Measurements from ENCODE around the gene RRAS2.

The RRAS2 gene

DNA sequence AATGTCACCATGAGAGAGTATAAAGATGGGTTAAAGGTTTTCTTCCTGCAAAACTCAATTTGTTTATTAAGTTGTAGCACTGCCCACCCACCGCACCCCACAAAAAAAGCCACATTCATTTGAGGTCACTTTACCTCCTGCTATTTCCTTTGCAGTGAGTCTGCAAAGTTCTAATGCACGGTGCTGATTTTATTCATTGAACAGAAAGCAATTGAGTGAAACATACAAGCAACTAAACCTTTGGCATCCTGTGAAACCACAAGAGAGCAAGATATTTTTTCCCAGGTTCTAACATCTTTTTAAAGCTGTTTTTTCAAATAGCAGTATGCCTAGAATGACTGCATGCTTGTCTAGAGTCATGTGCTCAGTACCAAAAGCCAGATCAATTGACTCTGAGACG, 39.0 kb downstream of the RRAS2 start:
- no peaks in the 10 kb centered on the region for H3K79me1 ChIP-seq (ENCODE audit: low read length)
- no CpG with 5 or more reads among the region's 3 CpGs for WGBS (ENCODE audit: extremely low coverage, insufficient coverage, insufficient read length)
- H3K27me3 ChIP-seq (ENCODE audit: insufficient read depth, low read length): no peaks in the 10 kb centered on the region
- no peak overlapping the region for H4K8ac ChIP-seq (ENCODE audit: low read depth, low read length)
- H2AK5ac ChIP-seq (ENCODE audit: low read length): no peak overlapping the region
- peak; percentile 0 to 35 for DNase-seq
- no peak overlapping the region for H2BK12ac ChIP-seq (ENCODE audit: low read length)
- H3K4me2 ChIP-seq (ENCODE audit: low read length): no peak overlapping the region
- H3K27ac ChIP-seq (ENCODE audit: low read depth, low read length): no peak overlapping the region
- H3K36me3 ChIP-seq (ENCODE audit: control insufficient read depth in 1 of 2, insufficient read depth in 2 of 2, low read length in 2 of 2): no peaks in the 10 kb centered on the region
- no peak overlapping the region for H2BK120ac ChIP-seq (ENCODE audit: insufficient read depth, low read length, poor library complexity)
- no peaks in the 10 kb centered on the region for H3K9me3 ChIP-seq (ENCODE audit: insufficient read depth, low read depth, low read length)
- no peak overlapping the region for H2AFZ ChIP-seq (ENCODE audit: insufficient read depth, low read length, poor library complexity)
- no peaks in the 10 kb centered on the region for H3K79me2 ChIP-seq (ENCODE audit: control insufficient read depth, insufficient read depth, low read length, poor library complexity)
- H3K9ac ChIP-seq (ENCODE audit: low read length): no peak overlapping the region
- no peak overlapping the region for H3K14ac ChIP-seq (ENCODE audit: low read length)
- no peak overlapping the region for H3K4me3 ChIP-seq (ENCODE audit: low read depth, low read length)
- H4K12ac ChIP-seq (ENCODE audit: low read depth, low read length): no peak overlapping the region
- H3K18ac ChIP-seq (ENCODE audit: low read length): no peak overlapping the region
- H2BK5ac ChIP-seq (ENCODE audit: low read depth, low read length, poor library complexity): no peak overlapping the region
- no peak overlapping the region for H3K4ac ChIP-seq (ENCODE audit: low read depth, low read length)
- H3K23ac ChIP-seq (ENCODE audit: low read length): no peak overlapping the region
- H4K91ac ChIP-seq (ENCODE audit: low read depth, low read length): no peak overlapping the region
- no peaks in the 10 kb centered on the region for H3K4me1 ChIP-seq (ENCODE audit: control insufficient read depth in 1 of 2, insufficient read depth in 2 of 2, low read length in 2 of 2)

- no CpG with 5 or more reads among the region's 1 CpG for WGBS (ENCODE audit: extremely low coverage, insufficient coverage, insufficient read length)
These were observed 40.4 kb downstream of the RRAS2 start for GRCh38 chr11:14318581-14318981.

DNA sequence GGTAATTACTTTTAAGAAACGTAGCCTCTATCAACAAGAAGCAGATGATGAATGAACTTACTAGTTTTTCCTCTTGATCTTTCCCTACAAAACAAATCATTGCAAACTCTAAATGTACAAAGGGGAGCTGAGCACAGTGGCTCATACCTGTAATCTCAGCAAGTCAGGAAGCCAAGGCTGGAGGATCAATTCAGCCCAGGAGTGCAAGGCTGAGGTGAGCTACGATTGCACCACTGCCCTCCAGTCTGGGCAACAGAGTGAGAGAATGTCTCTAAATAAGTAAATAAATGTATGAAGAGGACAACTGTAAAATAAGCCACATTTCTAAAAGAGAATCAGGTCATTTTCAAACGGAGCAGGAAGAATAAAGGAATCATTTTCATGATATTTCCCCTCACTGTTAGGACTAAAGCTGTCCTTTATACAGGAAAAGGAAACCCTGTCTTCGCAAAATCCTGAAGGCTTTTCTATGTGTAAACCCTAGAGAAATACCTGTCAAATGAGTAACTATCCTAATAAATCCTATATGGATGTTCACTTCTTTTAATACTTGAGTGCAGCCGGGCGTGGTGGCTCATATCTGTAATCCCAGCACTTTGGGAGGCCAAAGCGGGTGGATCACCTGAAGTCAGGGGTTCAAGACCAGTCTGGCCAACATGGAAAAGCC, 41.2 kb downstream of the RRAS2 start:
- Histone ChIP-seq H3K27ac (ENCODE audit: low read depth, low read length) (no peak overlapping the region), H2AFZ (ENCODE audit: insufficient read depth, low read length, poor library complexity) (no peak overlapping the region), H3K4ac (ENCODE audit: low read depth, low read length) (no peak overlapping the region), H3K18ac (ENCODE audit: low read length) (no peak overlapping the region), H3K36me3 (ENCODE audit: control insufficient read depth in 1 of 2, insufficient read depth in 2 of 2, low read length in 2 of 2) (no peaks in the 10 kb centered on the region), H3K4me2 (ENCODE audit: low read length) (no peak overlapping the region), H2BK5ac (ENCODE audit: low read depth, low read length, poor library complexity) (no peak overlapping the region), H3K79me2 (ENCODE audit: control insufficient read depth, insufficient read depth, low read length, poor library complexity) (no peaks in the 10 kb centered on the region), H2BK12ac (ENCODE audit: low read length) (no peak overlapping the region), H2AK5ac (ENCODE audit: low read length) (no peak overlapping the region), H3K23ac (ENCODE audit: low read length) (no peak overlapping the region), H3K4me1 (ENCODE audit: control insufficient read depth in 1 of 2, insufficient read depth in 2 of 2, low read length in 2 of 2) (no peaks in the 10 kb centered on the region), H4K12ac (ENCODE audit: low read depth, low read length) (no peak overlapping the region), H4K91ac (ENCODE audit: low read depth, low read length) (no peak overlapping the region), H2BK120ac (ENCODE audit: insufficient read depth, low read length, poor library complexity) (no peak overlapping the region), H3K79me1 (ENCODE audit: low read length) (no peaks in the 10 kb centered on the region), H3K27me3 (ENCODE audit: insufficient read depth, low read length) (no peaks in the 10 kb centered on the region), H3K9ac (ENCODE audit: low read length) (no peak overlapping the region), H4K8ac (ENCODE audit: low read depth, low read length) (no peak overlapping the region), H3K4me3 (ENCODE audit: low read depth, low read length) (no peak overlapping the region), H3K9me3 (ENCODE audit: insufficient read depth, low read depth, low read length) (no peaks in the 10 kb centered on the region), H3K14ac (ENCODE audit: low read length) (no peak overlapping the region)
- no CpG with 5 or more reads among the region's 7 CpGs for WGBS (ENCODE audit: extremely low coverage, insufficient coverage, insufficient read length)
- DNase-seq: no peak

More at GRCh38 chr11:14318581-14318981, 40.4 kb downstream of the RRAS2 start:
- H3K36me3 ChIP-seq (ENCODE audit: control insufficient read depth in 1 of 2, insufficient read depth in 2 of 2, low read length in 2 of 2): no peaks in the 10 kb centered on the region
- no peak overlapping the region for H4K8ac ChIP-seq (ENCODE audit: low read depth, low read length)
- no peaks in the 10 kb centered on the region for H3K4me1 ChIP-seq (ENCODE audit: control insufficient read depth in 1 of 2, insufficient read depth in 2 of 2, low read length in 2 of 2)
- H3K4ac ChIP-seq (ENCODE audit: low read depth, low read length): no peak overlapping the region
- H3K14ac ChIP-seq (ENCODE audit: low read length): no peak overlapping the region
- H2AFZ ChIP-seq (ENCODE audit: insufficient read depth, low read length, poor library complexity): no peak overlapping the region
- no peaks in the 10 kb centered on the region for H3K79me1 ChIP-seq (ENCODE audit: low read length)
- no peak overlapping the region for H4K91ac ChIP-seq (ENCODE audit: low read depth, low read length)
- H3K4me2 ChIP-seq (ENCODE audit: low read length): no peak overlapping the region
- no peak overlapping the region for H2BK120ac ChIP-seq (ENCODE audit: insufficient read depth, low read length, poor library complexity)
- H3K18ac ChIP-seq (ENCODE audit: low read length): no peak overlapping the region
- no peak overlapping the region for H3K27ac ChIP-seq (ENCODE audit: low read depth, low read length)
- H3K79me2 ChIP-seq (ENCODE audit: control insufficient read depth, insufficient read depth, low read length, poor library complexity): no peaks in the 10 kb centered on the region
- H2BK5ac ChIP-seq (ENCODE audit: low read depth, low read length, poor library complexity): no peak overlapping the region
- H3K23ac ChIP-seq (ENCODE audit: low read length): no peak overlapping the region
- DNase-seq: peak in 1 of 2 donors; percentile 7
- H2BK12ac ChIP-seq (ENCODE audit: low read length): no peak overlapping the region
- no peaks in the 10 kb centered on the region for H3K9me3 ChIP-seq (ENCODE audit: insufficient read depth, low read depth, low read length)
- H3K9ac ChIP-seq (ENCODE audit: low read length): no peak overlapping the region
- H3K27me3 ChIP-seq (ENCODE audit: insufficient read depth, low read length): no peaks in the 10 kb centered on the region
- H2AK5ac ChIP-seq (ENCODE audit: low read length): no peak overlapping the region
- no peak overlapping the region for H4K12ac ChIP-seq (ENCODE audit: low read depth, low read length)
- H3K4me3 ChIP-seq (ENCODE audit: low read depth, low read length): no peak overlapping the region

DNA sequence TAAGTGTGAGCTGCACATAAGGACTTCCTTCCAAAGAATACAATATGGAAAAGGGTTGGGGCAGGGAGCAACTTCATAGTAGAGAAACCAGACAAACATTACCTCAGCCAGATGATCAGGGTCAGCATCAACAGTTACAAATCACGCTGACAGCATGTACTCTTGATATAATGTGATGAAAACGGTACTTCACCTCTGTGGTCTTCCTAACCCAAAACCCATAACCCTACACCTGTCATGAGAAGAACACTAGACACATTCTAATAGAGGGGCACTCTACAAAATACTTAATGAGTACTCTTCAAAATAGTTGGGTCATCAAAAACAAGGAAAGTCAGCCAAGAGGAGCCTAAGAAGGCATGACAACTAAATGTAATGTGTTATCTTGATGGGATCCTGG, 43.9 kb downstream of the RRAS2 start:
- H2AFZ ChIP-seq (ENCODE audit: insufficient read depth, low read length, poor library complexity): no peak overlapping the region
- H3K9me3 ChIP-seq (ENCODE audit: insufficient read depth, low read depth, low read length): no peaks in the 10 kb centered on the region
- no peak overlapping the region for H2BK5ac ChIP-seq (ENCODE audit: low read depth, low read length, poor library complexity)
- no peak overlapping the region for H4K8ac ChIP-seq (ENCODE audit: low read depth, low read length)
- no peak overlapping the region for H2BK120ac ChIP-seq (ENCODE audit: insufficient read depth, low read length, poor library complexity)
- H2AK5ac ChIP-seq (ENCODE audit: low read length): no peak overlapping the region
- no peak overlapping the region for H3K4me2 ChIP-seq (ENCODE audit: low read length)
- H3K36me3 ChIP-seq (ENCODE audit: control insufficient read depth in 1 of 2, insufficient read depth in 2 of 2, low read length in 2 of 2): no peaks in the 10 kb centered on the region
- H3K18ac ChIP-seq (ENCODE audit: low read length): no peak overlapping the region
- WGBS (ENCODE audit: extremely low coverage, insufficient coverage, insufficient read length): no CpG with 5 or more reads among the region's 2 CpGs
- no peak overlapping the region for H3K4ac ChIP-seq (ENCODE audit: low read depth, low read length)
- peaks cover 2% of the 10 kb centered on the region for H3K79me2 ChIP-seq (ENCODE audit: control insufficient read depth, insufficient read depth, low read length, poor library complexity)
- H4K91ac ChIP-seq (ENCODE audit: low read depth, low read length): no peak overlapping the region
- H3K27ac ChIP-seq (ENCODE audit: low read depth, low read length): no peak overlapping the region
- no peaks in the 10 kb centered on the region for H3K27me3 ChIP-seq (ENCODE audit: insufficient read depth, low read length)
- no peak overlapping the region for H3K4me3 ChIP-seq (ENCODE audit: low read depth, low read length)
- H3K4me1 ChIP-seq (ENCODE audit: control insufficient read depth in 1 of 2, insufficient read depth in 2 of 2, low read length in 2 of 2): no peaks in the 10 kb centered on the region
- H3K14ac ChIP-seq (ENCODE audit: low read length): no peak overlapping the region
- no peak for DNase-seq
- no peak overlapping the region for H4K12ac ChIP-seq (ENCODE audit: low read depth, low read length)
- no peak overlapping the region for H2BK12ac ChIP-seq (ENCODE audit: low read length)
- no peaks in the 10 kb centered on the region for H3K79me1 ChIP-seq (ENCODE audit: low read length)
- no peak overlapping the region for H3K9ac ChIP-seq (ENCODE audit: low read length)
- H3K23ac ChIP-seq (ENCODE audit: low read length): peak overlapping the region; percentile 40

Data from trophoblast cell (in vitro differentiated cells and primary cell).